Right cardiac atrium (tissue), 5 donors: ENCODE measurements around the gene B3GALT4. TPM values are rescaled to one million over a fixed set of nuclear protein-coding genes. Genes with fewer than 3 reads are reported as not detected.
A peak's percentile ranks its signal among the peaks of the same experiment; 100 is the strongest.
"Not testable (repeated sequence)": the region's sequence is repeated elsewhere in the genome, so short reads cannot be mapped to it uniquely, and the experiment has no call there.

Source experiments
- ATAC-seq, 2 donors: fragments of 200-7000 bp; cut with Tn5 transposase; one replicate each; pipeline versions ENCODE4 v1.8.0 to v1.9.1; 2020; ENCODE audit warnings: moderate library complexity in 2 of 2, mild to moderate bottlenecking in 1 of 2
- DNase-seq, 3 donors: peaks; one replicate each; pipeline ENCODE4 v3.0.0-alpha.2; 2020
- H3K27ac ChIP-seq: one replicate; pipeline ENCODE4 v1.5.1; 2013; ENCODE audit warnings: mild to moderate bottlenecking, low read length, control low read depth, moderate library complexity
- H3K27me3 ChIP-seq: one replicate; pipeline ENCODE4 v1.6.1; 2013; ENCODE audit not compliant: control insufficient read depth, insufficient read depth
- H3K4me1 ChIP-seq: one replicate; pipeline ENCODE4 v1.6.1; 2013; ENCODE audit warnings: low read length; ENCODE audit not compliant: control insufficient read depth, insufficient read depth
- H3K4me3 ChIP-seq: one replicate; pipeline ENCODE4 v1.5.1; 2013; ENCODE audit warnings: low read length, control low read depth
- H3K9me3 ChIP-seq: one replicate; pipeline ENCODE4 v1.6.1; 2013; ENCODE audit warnings: low read length; ENCODE audit not compliant: control insufficient read depth
- WGBS: extraction: QIAGEN DNeasy Blood & Tissue Kit; methylation state at CpG from one replicate; pipeline ENCODE4 v1.1.7; 2013; 5-methylcytosine and 5-hydroxymethylcytosine counted together
- intact Hi-C, 4 donors: fragments of 100-400 bp; cut with DNase I; formaldehyde crosslinking; loops; one replicate each; pipeline versions ENCODE4 v1.11.0 to v1.14.0; 2022 to 2023
- polyA plus RNA-seq: library from polyadenylated mRNA; stranded (reverse); fragments of 200-250 nt; gene quantifications from one replicate; pipeline ENCODE4 v1.2.3, GENCODE V29; 2013
- total RNA-seq, 4 donors: library from RNA; stranded (reverse); fragmentation: NEBNext Ultra II Directional; extraction: Animal tissue kit (Norgen Biotek cat#: 25700); gene quantifications; one replicate each; pipeline ENCODE4 v1.2.1, GENCODE V29; 2021
- donor health status: healthy with polysubstance abuse.
- donor health status: DM: no; HTN: yes; CAD: no.
- donor health status: DM: no; HTN: no; CAD: no.
- donor health status: DM: no; HTN: yes; CAD: no; lungs with severe emphysema.
- donor health status: DM: yes; HTN: yes; CAD: no.

B3GALT4 gene
- total and polyA plus RNA-seq, 5 donors = 9.7 to 11.0 (median 10.1) TPM

GRCh38 chr6:33248932-33249731 lies 27.8 kb upstream of the B3GALT4 start:
- under 1% methylated on average over 58 of the region's 58 CpGs for WGBS
- peak overlapping the region; percentile 94 for H3K27ac ChIP-seq
- peak; percentile 98 to 99 (median 99) for DNase-seq
- H3K4me1 ChIP-seq = peaks cover 4% of the 10 kb centered on the region
- ATAC-seq = peak; percentile 97
- H3K9me3 ChIP-seq = no peaks in the 10 kb centered on the region
- H3K27me3 ChIP-seq = no peaks in the 10 kb centered on the region
- intact Hi-C loops = loop anchor here (1.0 to 10.0 kb wide), 6 partner anchors 74 to 232 kb away; no protein-coding TSS in a partner anchor
- H3K4me3 ChIP-seq = peak overlapping the region; percentile 47

- 13% methylated on average over 15 of the region's 15 CpGs for WGBS
- Histone ChIP-seq H3K4me1 (peaks cover 4% of the 10 kb centered on the region), H3K4me3 (peak overlapping the region; percentile 34), H3K9me3 (no peaks in the 10 kb centered on the region), H3K27me3 (no peaks in the 10 kb centered on the region), H3K27ac (peak overlapping the region; percentile 91)
- peak; percentile 35 to 63 (median 57) for DNase-seq
- intact Hi-C loops = loop anchor here (5.0 to 10.0 kb wide), 5 partner anchors 75 to 233 kb away; no protein-coding TSS in a partner anchor
- ATAC-seq = peak in 1 of 2 donors; percentile 4
Observed at GRCh38 chr6:33249732-33250630, 26.9 kb upstream of the B3GALT4 start.

DNA sequence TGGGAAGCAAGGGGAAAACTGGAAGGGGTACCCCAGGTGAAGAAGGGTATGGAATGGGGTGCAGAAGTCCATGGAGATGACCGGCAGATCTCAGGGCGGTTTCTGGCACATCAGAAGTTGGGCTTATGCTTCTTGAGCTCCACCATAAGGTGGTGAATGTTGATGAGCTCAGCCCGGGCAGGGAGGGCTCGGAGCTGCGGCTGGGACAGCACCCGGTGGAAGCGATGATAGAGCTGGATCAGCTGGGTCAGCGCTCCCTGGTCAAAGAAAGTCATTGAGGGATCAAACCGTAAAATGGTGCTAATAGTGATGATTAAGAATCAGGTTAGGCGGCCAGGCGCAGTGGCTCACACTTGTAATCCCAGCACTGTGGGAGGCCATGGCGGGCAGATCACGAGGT lies 26.2 kb upstream of the B3GALT4 start:
- ATAC-seq = no peak
- 91% methylated on average over 13 of the region's 13 CpGs for WGBS
- H3K4me1 ChIP-seq = peaks cover 4% of the 10 kb centered on the region
- H3K9me3 ChIP-seq = no peaks in the 10 kb centered on the region
- DNase-seq = no peak
- no peak overlapping the region for H3K27ac ChIP-seq
- no peak overlapping the region for H3K4me3 ChIP-seq
- intact Hi-C loops = no loop called here
- H3K27me3 ChIP-seq = no peaks in the 10 kb centered on the region

GRCh38 chr6:33251395-33252012 lies 25.4 kb upstream of the B3GALT4 start:
- Histone ChIP-seq H3K9me3 (no peaks in the 10 kb centered on the region), H3K27ac (no peak overlapping the region), H3K4me3 (no peak overlapping the region), H3K4me1 (peaks cover 4% of the 10 kb centered on the region), H3K27me3 (no peaks in the 10 kb centered on the region)
- ATAC-seq (no peak), DNase-seq (no peak)
- intact Hi-C loops = no loop called here
- WGBS = 84% methylated on average over 6 of the region's 6 CpGs

DNA sequence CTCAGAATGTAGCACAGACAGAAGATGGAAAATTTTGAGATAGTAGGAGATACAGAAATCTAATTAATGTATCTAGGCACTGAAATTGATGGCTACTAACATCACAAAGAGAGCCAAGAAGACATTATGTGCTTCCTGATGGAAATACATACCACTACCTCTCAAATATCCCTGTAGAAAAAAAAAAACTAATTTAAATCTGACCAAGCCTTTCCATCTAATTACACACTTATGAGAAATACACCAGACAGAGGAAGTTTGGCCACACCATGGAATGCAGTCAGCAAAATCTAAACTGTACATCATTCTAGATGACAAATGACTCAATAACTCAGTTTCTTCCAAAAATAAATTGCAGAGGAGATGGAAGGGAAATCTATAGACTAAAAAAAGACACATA lies 24.2 kb upstream of the B3GALT4 start:
- no peak overlapping the region for H3K27ac ChIP-seq
- intact Hi-C loops = no loop called here
- H3K4me3 ChIP-seq = no peak overlapping the region
- peaks cover 4% of the 10 kb centered on the region for H3K4me1 ChIP-seq
- H3K9me3 ChIP-seq = no peaks in the 10 kb centered on the region
- DNase-seq (no peak), ATAC-seq (no peak)
- H3K27me3 ChIP-seq = no peaks in the 10 kb centered on the region

GRCh38 chr6:33254591-33254990 lies 22.3 kb upstream of the B3GALT4 start:
- peaks cover 4% of the 10 kb centered on the region for H3K4me1 ChIP-seq
- no peaks in the 10 kb centered on the region for H3K9me3 ChIP-seq
- no peak overlapping the region for H3K4me3 ChIP-seq
- WGBS = 95% methylated on average over 4 of the region's 4 CpGs
- DNase-seq (no peak), ATAC-seq (no peak)
- no peak overlapping the region for H3K27ac ChIP-seq
- H3K27me3 ChIP-seq = no peaks in the 10 kb centered on the region
- intact Hi-C loops = no loop called here

GRCh38 chr6:33259032-33259431 lies 17.9 kb upstream of the B3GALT4 start:
- no peak for ATAC-seq
- no peaks in the 10 kb centered on the region for H3K4me1 ChIP-seq
- H3K27ac ChIP-seq = no peak overlapping the region
- WGBS = 92% methylated on average over 5 of the region's 5 CpGs
- no peak overlapping the region for H3K4me3 ChIP-seq
- H3K9me3 ChIP-seq = no peaks in the 10 kb centered on the region
- no peak for DNase-seq
- intact Hi-C loops = no loop called here
- no peaks in the 10 kb centered on the region for H3K27me3 ChIP-seq

- intact Hi-C loops, ATAC-seq, DNase-seq, H3K27me3 ChIP-seq, H3K4me3 ChIP-seq, H3K4me1 ChIP-seq, H3K9me3 ChIP-seq, H3K27ac ChIP-seq: not testable (repeated sequence)
- 98% methylated on average over 3 of the region's 3 CpGs for WGBS
Observed at GRCh38 chr6:33262490-33262889, 14.4 kb upstream of the B3GALT4 start.

- DNase-seq = no peak
- no peaks in the 10 kb centered on the region for H3K27me3 ChIP-seq
- ATAC-seq = no peak
- H3K4me1 ChIP-seq = no peaks in the 10 kb centered on the region
- intact Hi-C loops = no loop called here
- WGBS = 88% methylated on average over 7 of the region's 7 CpGs
- no peaks in the 10 kb centered on the region for H3K9me3 ChIP-seq
- H3K4me3 ChIP-seq = no peak overlapping the region
- no peak overlapping the region for H3K27ac ChIP-seq
Observed at GRCh38 chr6:33264015-33264414, 12.9 kb upstream of the B3GALT4 start.

DNA sequence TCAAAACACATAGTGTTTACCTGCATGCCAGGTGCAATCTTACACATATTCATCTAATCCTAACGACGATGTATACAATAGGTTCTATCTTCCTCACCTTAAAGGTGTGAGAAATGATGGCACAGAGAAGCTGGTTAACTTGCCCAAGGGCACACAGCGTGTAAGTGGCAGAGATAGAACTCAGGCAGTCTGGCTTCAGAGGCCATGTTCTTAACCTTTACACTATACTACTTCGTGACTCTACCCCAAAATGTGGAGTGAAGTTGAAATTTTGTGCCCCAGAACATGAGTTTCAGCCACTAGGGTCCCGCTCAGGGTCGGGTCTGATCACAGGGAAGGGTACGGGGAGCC lies 5.8 kb upstream of the B3GALT4 start:
- DNase-seq (no peak), ATAC-seq (peak; percentile 6 to 18)
- Histone ChIP-seq H3K9me3 (no peaks in the 10 kb centered on the region), H3K27me3 (no peaks in the 10 kb centered on the region), H3K27ac (peak overlapping the region; percentile 87), H3K4me1 (no peaks in the 10 kb centered on the region), H3K4me3 (peak overlapping the region; percentile 72)
- intact Hi-C loops = no loop called here
- WGBS = 5% methylated on average over 7 of the region's 7 CpGs
